ENCODE measurements around the gene PRDM16. TPM values are rescaled to one million over a fixed set of nuclear protein-coding genes. Genes with fewer than 3 reads are reported as not detected.

PRDM16 gene
- total RNA-seq, 1 experiment from 2014 or later, result 5.3 TPM

- Mint-ChIP-seq H3K9me3 (ENCODE audit: unreplicated experiment) (no peaks in the 10 kb centered on the region), H3K27ac (ENCODE audit: unreplicated experiment) (no peak overlapping the region), H3K4me3 (ENCODE audit: unreplicated experiment) (no peak overlapping the region), H3K36me3 (ENCODE audit: insufficient read depth, unreplicated experiment) (no peaks in the 10 kb centered on the region), H3K4me1 (ENCODE audit: low read depth, unreplicated experiment) (no peaks in the 10 kb centered on the region), H3K27me3 (ENCODE audit: insufficient read depth, unreplicated experiment) (no peaks in the 10 kb centered on the region)
- Histone ChIP-seq H3K4me3 (ENCODE audit: low read depth, low read length) (no peak overlapping the region), H3K27me3 (replicated peaks; ENCODE audit: control insufficient read depth, insufficient read depth, low read length) (no peaks in the 10 kb centered on the region), H3K4me1 (no peaks in the 10 kb centered on the region), H3K36me3 (ENCODE audit: control insufficient read depth, insufficient read depth, low read length) (no peaks in the 10 kb centered on the region), H3K9me3 (no peaks in the 10 kb centered on the region; the same call in 1 of the 2 replicates)
- TF ChIP-seq, protein P1, sequence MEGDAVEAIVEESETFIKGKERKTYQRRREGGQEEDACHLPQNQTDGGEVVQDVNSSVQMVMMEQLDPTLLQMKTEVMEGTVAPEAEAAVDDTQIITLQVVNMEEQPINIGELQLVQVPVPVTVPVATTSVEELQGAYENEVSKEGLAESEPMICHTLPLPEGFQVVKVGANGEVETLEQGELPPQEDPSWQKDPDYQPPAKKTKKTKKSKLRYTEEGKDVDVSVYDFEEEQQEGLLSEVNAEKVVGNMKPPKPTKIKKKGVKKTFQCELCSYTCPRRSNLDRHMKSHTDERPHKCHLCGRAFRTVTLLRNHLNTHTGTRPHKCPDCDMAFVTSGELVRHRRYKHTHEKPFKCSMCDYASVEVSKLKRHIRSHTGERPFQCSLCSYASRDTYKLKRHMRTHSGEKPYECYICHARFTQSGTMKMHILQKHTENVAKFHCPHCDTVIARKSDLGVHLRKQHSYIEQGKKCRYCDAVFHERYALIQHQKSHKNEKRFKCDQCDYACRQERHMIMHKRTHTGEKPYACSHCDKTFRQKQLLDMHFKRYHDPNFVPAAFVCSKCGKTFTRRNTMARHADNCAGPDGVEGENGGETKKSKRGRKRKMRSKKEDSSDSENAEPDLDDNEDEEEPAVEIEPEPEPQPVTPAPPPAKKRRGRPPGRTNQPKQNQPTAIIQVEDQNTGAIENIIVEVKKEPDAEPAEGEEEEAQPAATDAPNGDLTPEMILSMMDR (IDR thresholded peaks at IDR 0.05; ENCODE audit: insufficient read depth in 1 of 2, low read depth in 1 of 2, low read length in 1 of 2, severe bottlenecking in 1 of 2, unreplicated experiment in 1 of 2), result peak in 1 of 2 experiments; percentile 4
- CTCF ChIA-PET, result no interaction called here
- intact Hi-C loops (cut with micrococcal nuclease; ENCODE audit: unreplicated experiment), result no loop called here
- DNase-seq, result no peak
- POLR2A ChIA-PET, result no interaction called here
- no TSS peak for BruUV-seq (replicated peaks)
These were observed 345.1 kb downstream of the PRDM16 start for GRCh38 chr1:3413975-3414710.

- no peak for DNase-seq
- Histone ChIP-seq H3K9me3 (no peaks in the 10 kb centered on the region; the same call in 1 of the 2 replicates), H3K4me3 (ENCODE audit: low read depth, low read length) (no peak overlapping the region), H3K36me3 (ENCODE audit: control insufficient read depth, insufficient read depth, low read length) (no peaks in the 10 kb centered on the region), H3K27me3 (replicated peaks; ENCODE audit: control insufficient read depth, insufficient read depth, low read length) (no peaks in the 10 kb centered on the region), H3K4me1 (no peaks in the 10 kb centered on the region)
- no peak overlapping the region for H3K4me3 Mint-ChIP-seq (ENCODE audit: unreplicated experiment)
- ChIA-PET POLR2A (no interaction called here), CTCF (no interaction called here)
- no peak overlapping the region for H3K27ac Mint-ChIP-seq (ENCODE audit: unreplicated experiment)
- no peaks in the 10 kb centered on the region for H3K4me1 Mint-ChIP-seq (ENCODE audit: low read depth, unreplicated experiment)
- H3K27me3 Mint-ChIP-seq (ENCODE audit: insufficient read depth, unreplicated experiment), result no peaks in the 10 kb centered on the region
- TF ChIP-seq, protein P1 (IDR thresholded peaks at IDR 0.05; ENCODE audit: insufficient read depth in 1 of 2, low read depth in 1 of 2, low read length in 1 of 2, severe bottlenecking in 1 of 2, unreplicated experiment in 1 of 2), result no peak
- no peaks in the 10 kb centered on the region for H3K36me3 Mint-ChIP-seq (ENCODE audit: insufficient read depth, unreplicated experiment)
- no TSS peak for BruUV-seq (replicated peaks)
- no peaks in the 10 kb centered on the region for H3K9me3 Mint-ChIP-seq (ENCODE audit: unreplicated experiment)
- intact Hi-C loops (cut with micrococcal nuclease; ENCODE audit: unreplicated experiment), result no loop called here
These were observed 346.5 kb downstream of the PRDM16 start for GRCh38 chr1:3415260-3416090.

DNA sequence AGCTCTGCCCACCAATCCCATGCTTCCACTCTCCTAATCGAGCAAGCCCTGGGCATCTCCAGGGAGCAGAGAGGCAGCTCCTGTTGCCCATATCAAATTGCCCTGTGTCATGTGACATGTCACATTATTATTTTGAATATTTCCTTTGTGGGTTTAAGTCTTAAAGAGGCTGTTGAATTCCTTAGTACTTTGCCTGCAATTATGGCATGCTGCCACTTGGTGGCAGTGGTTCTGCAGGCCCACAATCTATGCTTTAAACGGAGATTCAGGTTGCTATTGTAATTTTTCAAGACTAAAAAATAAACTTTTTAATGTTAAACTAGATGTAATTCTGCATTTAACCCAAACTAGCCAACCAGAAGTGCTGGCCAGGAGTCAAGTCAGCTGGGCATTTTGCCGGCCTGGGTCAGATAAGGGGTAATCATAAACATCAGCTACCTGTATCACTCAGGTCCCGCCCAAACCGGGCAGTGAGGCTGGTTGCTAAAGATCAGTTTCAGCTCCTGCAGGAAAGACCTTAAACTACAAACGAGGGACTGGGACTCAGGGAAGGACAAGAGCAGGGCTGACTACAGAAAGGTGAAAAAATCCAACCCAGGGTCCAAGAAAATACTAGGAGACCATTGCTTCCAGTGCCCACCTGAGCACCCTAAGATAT is 348.2 kb downstream of the PRDM16 start:
- Mint-ChIP-seq H3K4me1 (ENCODE audit: low read depth, unreplicated experiment) (no peaks in the 10 kb centered on the region), H3K27ac (ENCODE audit: unreplicated experiment) (no peak overlapping the region), H3K27me3 (ENCODE audit: insufficient read depth, unreplicated experiment) (no peaks in the 10 kb centered on the region), H3K4me3 (ENCODE audit: unreplicated experiment) (no peak overlapping the region), H3K9me3 (ENCODE audit: unreplicated experiment) (no peaks in the 10 kb centered on the region), H3K36me3 (ENCODE audit: insufficient read depth, unreplicated experiment) (no peaks in the 10 kb centered on the region)
- no peak for DNase-seq
- intact Hi-C loops (cut with micrococcal nuclease; ENCODE audit: unreplicated experiment), result no loop called here
- Histone ChIP-seq H3K27me3 (replicated peaks; ENCODE audit: control insufficient read depth, insufficient read depth, low read length) (no peaks in the 10 kb centered on the region), H3K36me3 (ENCODE audit: control insufficient read depth, insufficient read depth, low read length) (no peaks in the 10 kb centered on the region), H3K9me3 (no peaks in the 10 kb centered on the region; the same call in 1 of the 2 replicates), H3K4me1 (no peaks in the 10 kb centered on the region), H3K4me3 (ENCODE audit: low read depth, low read length) (no peak overlapping the region)
- TF ChIP-seq, protein P1 (IDR thresholded peaks at IDR 0.05; ENCODE audit: insufficient read depth in 1 of 2, low read depth in 1 of 2, low read length in 1 of 2, severe bottlenecking in 1 of 2, unreplicated experiment in 1 of 2), result peak; percentile 11 to 16
- ChIA-PET CTCF (no interaction called here), POLR2A (no interaction called here)
- BruUV-seq (replicated peaks), result no TSS peak
